Right atrium auricular region (tissue), 2 donors: Measurements from ENCODE around the gene RASAL2. TPM values are rescaled to one million over a fixed set of nuclear protein-coding genes. Genes with fewer than 3 reads are reported as not detected.
A peak's percentile ranks its signal among the peaks of the same experiment; 100 is the strongest.

ENCODE experiments used
- DNase-seq: peaks from one replicate; pipeline ENCODE4 v3.0.0-alpha.2; 2019; ENCODE audit warnings: low spot score
- H3K27ac ChIP-seq, 2 donors: fragments of 200-600 bp; sonication (generic); 1 replicate in 1 of 2; 2 replicates in 1 of 2; pipeline ENCODE4 v1.5.1; 2016 to 2019
- H3K27me3 ChIP-seq, 2 donors: fragments of 200-600 bp; sonication (generic); one replicate each; pipeline versions ENCODE4 v1.5.1 to v1.6.0; 2017 to 2019
- H3K36me3 ChIP-seq: fragments of 200-600 bp; sonication (generic); one replicate; pipeline ENCODE4 v1.5.1; 2016
- H3K4me1 ChIP-seq, 2 donors: fragments of 200-600 bp; sonication (generic); one replicate each; pipeline versions ENCODE4 v1.5.1 to v1.6.0; 2017 to 2019
- H3K4me3 ChIP-seq, 2 donors: fragments of 200-600 bp; sonication (generic); 1 replicate in 1 of 2; 2 replicates in 1 of 2; pipeline ENCODE4 v1.5.1; 2017 to 2019; ENCODE audit warnings: mild to moderate bottlenecking in 1 of 2, moderate library complexity in 1 of 2
- H3K9me3 ChIP-seq, 2 donors: fragments of 200-600 bp; sonication (generic); one replicate each; pipeline ENCODE4 v1.5.1; 2019
- CTCF ChIP-seq, 2 donors: fragments of 200-600 bp; sonication (generic); IDR thresholded peaks; one replicate each; pipeline ENCODE4 v1.5.1; 2019; ENCODE audit warnings: antibody characterized with exemption in 2 of 2
- total RNA-seq, 2 donors: library from RNA; depleted of rRNA; stranded (reverse); fragments of >200 nt; gene quantifications; one replicate each; pipeline ENCODE4 v1.1.0, GENCODE V29; 2016

The RASAL2 gene
- total RNA-seq, 2 donors from 2014 or later: 34.1 to 44.7 TPM

DNA sequence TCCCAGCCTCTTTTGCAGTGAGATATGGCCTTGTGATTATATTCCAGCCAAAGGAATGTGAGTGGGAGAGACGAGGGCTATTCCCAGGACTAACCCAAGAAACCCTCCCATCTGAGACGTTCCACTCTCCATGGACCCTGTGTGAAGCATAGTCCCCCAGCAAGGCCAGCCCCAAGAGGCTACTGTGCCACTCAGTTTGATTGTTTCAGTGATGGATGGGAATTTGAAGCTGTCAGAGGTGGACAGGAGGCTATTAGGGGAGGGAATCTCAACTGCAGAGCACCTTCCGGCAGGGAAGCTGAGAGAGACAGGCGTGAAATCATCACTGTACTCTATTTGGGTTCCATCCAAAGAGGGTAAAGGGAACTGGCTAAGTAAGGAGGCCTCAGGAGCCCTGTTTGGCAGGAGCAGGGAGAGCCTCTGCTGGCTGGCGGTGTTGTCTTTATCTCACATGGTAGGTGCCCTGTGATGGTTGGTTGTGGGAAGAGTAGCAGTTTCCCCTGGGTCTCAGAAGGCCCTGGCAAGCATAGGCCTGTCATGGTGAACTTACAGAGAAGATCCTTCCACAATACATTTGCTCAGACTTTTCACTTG, 415.6 kb downstream of the RASAL2 start:
- Histone ChIP-seq H3K27me3 (no peaks in the 10 kb centered on the region), H3K4me1 (peaks cover 0 to 33% of the 10 kb centered on the region in 2 donors), H3K27ac (peak overlapping the region; percentile 33 to 83), H3K4me3 (no peak overlapping the region), H3K9me3 (no peaks in the 10 kb centered on the region), H3K36me3 (no peaks in the 10 kb centered on the region)
- no peak for TF ChIP-seq CTCF (IDR thresholded peaks at IDR 0.05)
- DNase-seq: no peak

GRCh38 chr1:178510155-178510554, 416.3 kb downstream of the RASAL2 start:
- Histone ChIP-seq H3K27ac (peak overlapping the region; percentile 19 to 83), H3K4me1 (peaks cover 0 to 33% of the 10 kb centered on the region in 2 donors), H3K36me3 (no peaks in the 10 kb centered on the region), H3K27me3 (no peaks in the 10 kb centered on the region), H3K9me3 (no peaks in the 10 kb centered on the region), H3K4me3 (no peak overlapping the region)
- TF ChIP-seq CTCF (IDR thresholded peaks at IDR 0.05): no peak
- no peak for DNase-seq

DNA sequence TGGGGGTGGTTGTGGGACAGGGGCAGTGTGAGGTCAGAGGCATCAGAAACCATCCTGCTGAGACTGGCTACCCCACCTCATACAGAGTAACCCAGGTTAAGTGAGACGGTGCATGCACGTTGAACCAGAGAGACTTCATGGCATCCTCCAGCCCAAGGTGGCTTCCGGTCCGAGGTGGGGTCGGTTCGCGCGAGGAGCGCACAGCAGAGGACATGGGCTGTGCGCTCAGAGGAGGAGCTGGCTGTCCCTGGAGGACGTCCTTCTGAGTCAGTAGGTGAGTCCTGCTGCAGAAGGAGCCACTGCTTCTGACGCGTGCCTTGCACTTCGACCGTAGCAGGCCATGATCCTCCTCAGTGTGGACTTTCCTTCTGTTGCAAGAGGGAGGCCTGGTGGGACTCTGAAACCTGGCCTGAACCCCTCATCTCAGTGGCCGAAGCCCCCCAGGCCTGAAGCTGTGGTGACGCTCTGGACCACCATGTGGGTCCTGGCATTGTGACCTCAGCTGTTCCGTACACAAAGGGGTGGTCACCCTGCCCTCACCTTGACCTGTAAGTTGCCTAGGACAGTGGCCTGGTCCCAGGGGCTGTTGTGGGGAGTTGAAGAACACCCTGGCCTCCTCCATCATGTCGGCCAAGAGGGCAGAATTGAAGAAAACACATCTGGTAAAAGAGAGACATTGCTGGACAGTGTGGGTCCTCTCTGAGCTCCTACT, 418.8 kb downstream of the RASAL2 start, which contains the start of gene TEX35:
TSS of gene TEX35 (plus strand) at position 544 of the 712 bp plus-strand sequence. CDS start at position 624, 80 bp downstream.
- Histone ChIP-seq H3K4me3 (no peak within 1 kb of the TSS), H3K4me1 (peaks cover 0 to 27% of the 10 kb centered on the region in 2 donors), H3K27me3 (no peaks in the 10 kb centered on the region), H3K36me3 (no peaks in the 10 kb centered on the region), H3K9me3 (no peaks in the 10 kb centered on the region), H3K27ac (peak within 1 kb of the TSS in 1 of 2 donors; percentile 45)
- DNase-seq: no peak
- no peak for TF ChIP-seq CTCF (IDR thresholded peaks at IDR 0.05)

DNA sequence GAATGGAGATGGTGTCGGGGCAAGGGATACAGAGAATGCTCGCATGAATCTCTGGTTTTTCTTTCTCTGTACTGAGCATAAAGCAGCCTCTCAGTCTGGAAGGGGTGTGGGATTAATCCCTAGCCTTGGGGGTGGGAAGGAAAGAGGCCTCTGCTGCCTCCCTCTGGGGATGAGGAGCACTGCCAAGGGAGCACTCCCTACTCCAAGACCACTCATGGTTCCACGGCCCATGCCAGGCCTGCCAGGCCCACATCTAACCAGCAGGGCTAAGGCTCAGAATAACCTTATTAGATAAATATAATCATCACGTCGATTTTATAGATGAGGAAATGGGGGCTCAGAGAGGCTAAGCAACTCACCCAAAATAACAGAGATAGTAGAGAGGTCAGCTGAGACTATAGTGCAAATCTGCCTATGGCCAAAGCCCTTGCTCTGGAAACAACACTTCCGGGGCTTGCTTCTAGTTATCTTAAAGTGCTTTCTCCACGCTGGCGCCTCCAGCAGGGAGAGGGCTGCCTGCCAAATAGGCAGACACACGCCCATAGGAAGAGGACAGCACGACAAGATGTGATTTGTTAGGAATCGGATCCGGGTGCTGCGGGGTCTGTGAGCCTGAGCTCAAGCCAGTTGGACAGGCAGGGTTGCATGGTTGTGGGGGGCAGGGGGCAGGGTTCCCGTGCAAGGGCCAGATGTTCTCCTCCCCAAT, 419.5 kb downstream of the RASAL2 start:
- peaks cover 0 to 27% of the 10 kb centered on the region in 2 donors for H3K4me1 ChIP-seq
- H3K9me3 ChIP-seq: no peaks in the 10 kb centered on the region
- peak overlapping the region in 1 of 2 donors; percentile 45 for H3K27ac ChIP-seq
- no peak for DNase-seq
- H3K4me3 ChIP-seq: no peak overlapping the region
- TF ChIP-seq CTCF (IDR thresholded peaks at IDR 0.05): no peak
- H3K27me3 ChIP-seq: no peaks in the 10 kb centered on the region
- no peaks in the 10 kb centered on the region for H3K36me3 ChIP-seq

GRCh38 chr1:178516110-178516509, 422.2 kb downstream of the RASAL2 start:
- no peaks in the 10 kb centered on the region for H3K9me3 ChIP-seq
- H3K27ac ChIP-seq: no peak overlapping the region
- no peaks in the 10 kb centered on the region for H3K36me3 ChIP-seq
- no peak for TF ChIP-seq CTCF (IDR thresholded peaks at IDR 0.05)
- no peak for DNase-seq
- H3K4me1 ChIP-seq: peaks cover 0 to 12% of the 10 kb centered on the region in 2 donors
- no peaks in the 10 kb centered on the region for H3K27me3 ChIP-seq
- H3K4me3 ChIP-seq: no peak overlapping the region
